ENCODE measurements around the gene SCAMP1.

SCAMP1 gene

DNA sequence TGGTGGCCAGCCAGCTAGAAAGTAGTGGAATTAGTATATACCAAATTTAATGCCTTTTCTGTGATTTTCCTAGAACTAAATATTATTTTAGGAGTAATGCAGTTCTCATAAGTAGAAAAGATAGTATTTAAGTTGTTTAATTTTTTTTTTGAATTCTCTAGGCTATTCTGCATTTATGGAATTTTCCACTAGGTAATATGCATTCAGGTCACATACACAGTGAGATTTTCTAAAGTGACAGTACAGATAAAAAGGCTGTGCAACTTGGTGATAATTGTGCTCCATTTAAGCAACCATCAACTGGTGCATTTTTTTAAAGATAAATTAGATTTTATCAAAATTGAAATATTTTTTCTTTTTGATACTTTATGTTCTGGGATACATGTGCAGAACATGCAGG is 111.5 kb downstream of the SCAMP1 start:
- Histone ChIP-seq H3K27ac (ENCODE audit: low read depth, low read length) (no peak overlapping the region), H2AFZ (ENCODE audit: low read depth, low read length, severe bottlenecking) (no peak overlapping the region), H3F3A (ENCODE audit: insufficient read depth) (peaks cover 4% of the 10 kb centered on the region; the same call in 1 of the 2 replicates), H4K20me1 (ENCODE audit: low read depth, low read length) (no peaks in the 10 kb centered on the region), H3K9me3 (ENCODE audit: insufficient read depth, low read length) (no peaks in the 10 kb centered on the region), H3K4me2 (ENCODE audit: low read depth, low read length, poor library complexity, severe bottlenecking) (no peak overlapping the region), H3K36me3 (ENCODE audit: low read length) (no peaks in the 10 kb centered on the region), H3K9me2 (replicated peaks; ENCODE audit: insufficient read depth, low read length) (no peaks in the 10 kb centered on the region), H3K27me3 (ENCODE audit: low read length) (no peaks in the 10 kb centered on the region), H3K9ac (ENCODE audit: low read length) (no peak overlapping the region), H3K4me3 (ENCODE audit: insufficient read depth, low read length, poor library complexity, severe bottlenecking) (no peak overlapping the region), H3K79me2 (ENCODE audit: insufficient read depth, low read length) (no peaks in the 10 kb centered on the region; the same call in 1 of the 2 replicates)
- TF ChIP-seq, protein P1, sequence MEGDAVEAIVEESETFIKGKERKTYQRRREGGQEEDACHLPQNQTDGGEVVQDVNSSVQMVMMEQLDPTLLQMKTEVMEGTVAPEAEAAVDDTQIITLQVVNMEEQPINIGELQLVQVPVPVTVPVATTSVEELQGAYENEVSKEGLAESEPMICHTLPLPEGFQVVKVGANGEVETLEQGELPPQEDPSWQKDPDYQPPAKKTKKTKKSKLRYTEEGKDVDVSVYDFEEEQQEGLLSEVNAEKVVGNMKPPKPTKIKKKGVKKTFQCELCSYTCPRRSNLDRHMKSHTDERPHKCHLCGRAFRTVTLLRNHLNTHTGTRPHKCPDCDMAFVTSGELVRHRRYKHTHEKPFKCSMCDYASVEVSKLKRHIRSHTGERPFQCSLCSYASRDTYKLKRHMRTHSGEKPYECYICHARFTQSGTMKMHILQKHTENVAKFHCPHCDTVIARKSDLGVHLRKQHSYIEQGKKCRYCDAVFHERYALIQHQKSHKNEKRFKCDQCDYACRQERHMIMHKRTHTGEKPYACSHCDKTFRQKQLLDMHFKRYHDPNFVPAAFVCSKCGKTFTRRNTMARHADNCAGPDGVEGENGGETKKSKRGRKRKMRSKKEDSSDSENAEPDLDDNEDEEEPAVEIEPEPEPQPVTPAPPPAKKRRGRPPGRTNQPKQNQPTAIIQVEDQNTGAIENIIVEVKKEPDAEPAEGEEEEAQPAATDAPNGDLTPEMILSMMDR (IDR thresholded peaks at IDR 0.05; ENCODE audit: insufficient read depth, low read length, poor library complexity, severe bottlenecking) = no peak
- TF ChIP-seq EZH2phosphoT487 (conservative IDR thresholded peaks at IDR 0.05; ENCODE audit: low read length) = no peak

DNA sequence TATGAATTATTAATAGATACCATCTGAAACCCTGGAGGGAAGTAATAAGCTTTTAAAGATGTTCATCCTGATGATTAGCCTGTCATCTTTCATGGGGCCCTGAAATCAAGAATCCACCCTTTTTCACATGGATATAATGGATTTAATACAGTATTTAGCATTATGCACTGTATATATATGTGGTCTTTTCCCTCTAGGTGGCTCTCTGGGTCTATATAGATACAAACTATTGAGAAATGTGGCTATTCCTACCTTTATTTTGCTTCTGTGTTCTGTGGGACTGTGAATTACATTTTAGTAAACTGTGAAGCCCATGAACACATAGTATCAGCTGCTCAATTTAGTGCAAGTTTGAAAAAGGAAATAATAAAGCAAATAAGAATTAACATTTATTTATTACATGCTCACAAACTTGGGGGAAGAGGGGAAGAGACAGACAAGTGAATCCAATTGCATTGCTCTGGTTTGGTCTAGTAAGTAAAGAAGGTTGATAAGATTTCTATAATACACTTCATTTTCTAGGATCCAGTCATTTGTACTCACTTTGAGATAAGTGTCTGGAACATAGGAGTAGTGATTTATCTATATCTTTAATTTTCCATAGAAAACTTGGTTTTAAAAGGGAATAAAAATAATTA is 112.2 kb downstream of the SCAMP1 start:
- no peak overlapping the region for H2AFZ ChIP-seq (ENCODE audit: low read depth, low read length, severe bottlenecking)
- no peaks in the 10 kb centered on the region for H3K27me3 ChIP-seq (ENCODE audit: low read length)
- H4K20me1 ChIP-seq (ENCODE audit: low read depth, low read length) = no peaks in the 10 kb centered on the region
- peaks cover 7% of the 10 kb centered on the region; the same call in 1 of the 2 replicates for H3F3A ChIP-seq (ENCODE audit: insufficient read depth)
- TF ChIP-seq EZH2phosphoT487 (conservative IDR thresholded peaks at IDR 0.05; ENCODE audit: low read length) = no peak
- TF ChIP-seq, protein P1 (IDR thresholded peaks at IDR 0.05; ENCODE audit: insufficient read depth, low read length, poor library complexity, severe bottlenecking) = no peak
- no peaks in the 10 kb centered on the region for H3K9me2 ChIP-seq (replicated peaks; ENCODE audit: insufficient read depth, low read length)
- H3K36me3 ChIP-seq (ENCODE audit: low read length) = no peaks in the 10 kb centered on the region
- no peak overlapping the region for H3K9ac ChIP-seq (ENCODE audit: low read length)
- no peak overlapping the region for H3K4me2 ChIP-seq (ENCODE audit: low read depth, low read length, poor library complexity, severe bottlenecking)
- H3K4me3 ChIP-seq (ENCODE audit: insufficient read depth, low read length, poor library complexity, severe bottlenecking) = no peak overlapping the region
- no peaks in the 10 kb centered on the region for H3K9me3 ChIP-seq (ENCODE audit: insufficient read depth, low read length)
- H3K79me2 ChIP-seq (ENCODE audit: insufficient read depth, low read length) = no peaks in the 10 kb centered on the region; the same call in 1 of the 2 replicates
- H3K27ac ChIP-seq (ENCODE audit: low read depth, low read length) = no peak overlapping the region

DNA sequence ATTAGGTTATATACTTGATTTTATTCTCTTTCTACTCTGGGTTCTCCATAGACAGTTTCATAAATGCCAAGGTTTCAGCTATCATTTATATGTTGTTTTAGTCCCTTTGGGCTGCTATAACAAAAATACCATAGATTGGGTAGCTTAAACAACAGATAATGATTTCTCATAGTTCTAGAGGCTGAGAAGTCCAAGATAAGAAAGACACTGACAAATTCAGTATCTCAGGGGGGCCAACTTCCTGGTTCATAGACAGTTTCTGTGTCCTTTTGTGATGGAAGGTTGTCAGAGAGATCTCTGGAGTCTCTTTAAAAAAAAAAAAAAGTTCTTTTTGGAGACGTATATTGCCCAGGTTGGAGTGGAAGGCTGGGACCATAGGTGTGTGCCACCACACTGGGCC is 113.3 kb downstream of the SCAMP1 start:
- Histone ChIP-seq H3K79me2 (ENCODE audit: insufficient read depth, low read length) (no peaks in the 10 kb centered on the region; the same call in 1 of the 2 replicates), H3K27me3 (ENCODE audit: low read length) (no peaks in the 10 kb centered on the region), H3K9ac (ENCODE audit: low read length) (no peak overlapping the region), H3K36me3 (ENCODE audit: low read length) (no peaks in the 10 kb centered on the region), H3K4me3 (ENCODE audit: insufficient read depth, low read length, poor library complexity, severe bottlenecking) (no peak overlapping the region), H3F3A (ENCODE audit: insufficient read depth) (peaks cover 12% of the 10 kb centered on the region), H3K4me2 (ENCODE audit: low read depth, low read length, poor library complexity, severe bottlenecking) (no peak overlapping the region), H3K9me2 (replicated peaks; ENCODE audit: insufficient read depth, low read length) (no peaks in the 10 kb centered on the region), H3K27ac (ENCODE audit: low read depth, low read length) (no peak overlapping the region), H2AFZ (ENCODE audit: low read depth, low read length, severe bottlenecking) (no peak overlapping the region), H3K9me3 (ENCODE audit: insufficient read depth, low read length) (no peaks in the 10 kb centered on the region), H4K20me1 (ENCODE audit: low read depth, low read length) (no peaks in the 10 kb centered on the region)
- TF ChIP-seq EZH2phosphoT487 (conservative IDR thresholded peaks at IDR 0.05; ENCODE audit: low read length) = no peak
- TF ChIP-seq, protein P1 (IDR thresholded peaks at IDR 0.05; ENCODE audit: insufficient read depth, low read length, poor library complexity, severe bottlenecking) = no peak
